Stomach smooth muscle (tissue), 2 donors: ENCODE measurements around the gene USE1.

Source experiments
- H3K27ac ChIP-seq: one replicate; pipeline ENCODE4 v1.7.0; 2013; ENCODE audit warnings: mild to moderate bottlenecking, low read length, inconsistent platforms
- H3K27me3 ChIP-seq, 2 donors: one replicate each; pipeline ENCODE4 v1.7.0; 2013; ENCODE audit warnings: low read length in 2 of 2; ENCODE audit not compliant: insufficient read depth in 2 of 2, control insufficient read depth in 1 of 2
- H3K36me3 ChIP-seq, 2 donors: one replicate each; pipeline ENCODE4 v1.7.0; 2013; ENCODE audit warnings: low read length in 2 of 2; ENCODE audit not compliant: control insufficient read depth in 2 of 2, insufficient read depth in 2 of 2
- H3K4me1 ChIP-seq: one replicate; pipeline ENCODE4 v1.7.0; 2013; ENCODE audit warnings: low read length; ENCODE audit not compliant: control insufficient read depth, insufficient read depth
- H3K4me3 ChIP-seq, 2 donors: one replicate each; pipeline ENCODE4 v1.7.0; 2013; ENCODE audit warnings: low read length in 2 of 2
- H3K9ac ChIP-seq, 2 donors: one replicate each; pipeline ENCODE4 v1.7.0; 2013; ENCODE audit warnings: low read length in 2 of 2, mild to moderate bottlenecking in 1 of 2
- H3K9me3 ChIP-seq, 2 donors: one replicate each; pipeline ENCODE4 v1.7.0; 2013; ENCODE audit warnings: low read length in 2 of 2; ENCODE audit not compliant: control insufficient read depth in 2 of 2
- donor health status: healthy.
- donor health status: Pancreatic carcinoma.

USE1 gene

GRCh38 chr19:17205237-17206140, 9.7 kb upstream of the USE1 start:
- H3K9ac ChIP-seq: no peak overlapping the region
- H3K9me3 ChIP-seq: no peaks in the 10 kb centered on the region
- H3K4me1 ChIP-seq: no peaks in the 10 kb centered on the region
- no peaks in the 10 kb centered on the region for H3K27me3 ChIP-seq
- H3K4me3 ChIP-seq: no peak overlapping the region
- no peak overlapping the region for H3K27ac ChIP-seq
- H3K36me3 ChIP-seq: peaks cover 31 to 41% of the 10 kb centered on the region in 2 donors

GRCh38 chr19:17206736-17207581, 8.2 kb upstream of the USE1 start:
- Histone ChIP-seq H3K4me3 (no peak overlapping the region), H3K9me3 (no peaks in the 10 kb centered on the region), H3K27ac (no peak overlapping the region), H3K4me1 (no peaks in the 10 kb centered on the region), H3K9ac (no peak overlapping the region), H3K36me3 (peaks cover 19 to 34% of the 10 kb centered on the region in 2 donors), H3K27me3 (no peaks in the 10 kb centered on the region)

- no peak overlapping the region for H3K4me3 ChIP-seq
- H3K27me3 ChIP-seq: no peaks in the 10 kb centered on the region
- peaks cover under 1% of the 10 kb centered on the region for H3K4me1 ChIP-seq
- no peak overlapping the region for H3K9ac ChIP-seq
- H3K36me3 ChIP-seq: peaks cover 12 to 26% of the 10 kb centered on the region in 2 donors
- H3K9me3 ChIP-seq: no peaks in the 10 kb centered on the region
- no peak overlapping the region for H3K27ac ChIP-seq
Measured at GRCh38 chr19:17209126-17210036, 5.8 kb upstream of the USE1 start.

DNA sequence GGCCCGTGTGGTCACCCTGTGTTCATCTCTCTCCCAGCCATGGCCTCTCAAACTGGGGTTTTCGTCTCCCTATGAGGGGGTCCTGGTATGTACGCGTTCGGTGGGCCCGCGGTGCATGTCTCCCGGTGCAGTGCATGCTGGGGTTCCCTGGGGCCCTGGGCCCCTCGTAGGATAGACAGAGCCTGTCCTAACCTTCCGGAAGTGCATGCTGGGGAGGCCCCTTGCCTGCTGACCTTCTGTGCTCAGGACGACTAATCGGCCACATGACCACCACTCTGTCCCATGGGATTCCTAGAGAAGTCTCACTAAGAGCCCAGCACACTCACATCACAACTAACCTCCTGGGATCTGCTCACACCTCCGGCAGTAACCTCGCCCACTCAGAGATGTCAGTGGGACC, 4.9 kb upstream of the USE1 start:
- H3K27me3 ChIP-seq: no peaks in the 10 kb centered on the region
- H3K9ac ChIP-seq: no peak overlapping the region
- H3K9me3 ChIP-seq: no peaks in the 10 kb centered on the region
- H3K4me3 ChIP-seq: no peak overlapping the region
- H3K4me1 ChIP-seq: peaks cover 5% of the 10 kb centered on the region
- H3K27ac ChIP-seq: no peak overlapping the region
- peaks cover 12 to 26% of the 10 kb centered on the region in 2 donors for H3K36me3 ChIP-seq

DNA sequence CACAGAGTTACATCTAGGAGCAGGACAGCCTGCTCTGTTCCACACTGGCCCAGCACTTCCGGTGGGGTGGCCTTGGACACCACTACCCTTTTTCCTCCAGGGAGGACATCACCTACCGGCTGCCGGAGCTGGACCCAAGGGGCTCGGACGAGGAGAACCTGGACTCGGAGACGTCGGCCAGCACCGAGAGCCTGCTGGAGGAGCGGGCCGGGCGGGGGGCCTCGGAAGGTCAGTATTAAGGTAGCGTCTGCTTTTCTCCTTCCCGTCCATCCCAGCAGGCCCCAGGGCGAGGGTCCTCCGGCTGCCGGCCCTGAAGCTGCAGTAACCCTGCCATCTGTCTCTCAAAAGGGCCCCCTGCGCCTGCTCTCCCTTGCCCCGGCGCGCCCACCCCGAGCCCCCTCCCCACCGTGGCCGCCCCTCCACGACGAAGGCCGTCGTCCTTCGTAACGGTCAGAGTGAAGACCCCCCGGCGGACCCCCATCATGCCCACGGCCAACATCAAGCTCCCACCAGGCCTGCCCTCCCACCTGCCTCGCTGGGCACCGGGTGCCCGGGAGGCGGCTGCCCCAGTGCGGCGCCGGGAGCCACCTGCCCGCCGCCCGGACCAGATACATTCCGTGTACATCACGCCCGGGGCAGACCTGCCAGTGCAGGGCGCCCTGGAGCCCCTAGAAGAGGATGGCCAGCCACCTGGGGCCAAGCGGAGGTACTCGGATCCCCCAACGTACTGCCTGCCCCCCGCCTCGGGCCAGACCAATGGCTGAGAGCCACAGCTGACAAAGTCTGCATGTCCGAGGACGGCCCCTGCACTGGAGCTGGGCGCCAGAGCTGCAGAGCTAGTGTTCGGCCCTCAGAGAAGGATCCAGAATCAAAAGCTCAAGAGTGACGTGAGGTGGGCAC, 3.4 kb upstream of the USE1 start:
- H3K36me3 ChIP-seq: peaks cover 12 to 19% of the 10 kb centered on the region in 2 donors

GRCh38 chr19:17213334-17213733, 1.8 kb upstream of the USE1 start:
- Histone ChIP-seq H3K4me1 (peaks cover 13% of the 10 kb centered on the region), H3K27ac (no peak overlapping the region), H3K9me3 (no peaks in the 10 kb centered on the region), H3K9ac (no peak overlapping the region), H3K27me3 (no peaks in the 10 kb centered on the region), H3K4me3 (no peak overlapping the region), H3K36me3 (peaks cover 18 to 23% of the 10 kb centered on the region in 2 donors)

More for the DNA sequence above, 3.4 kb upstream of the USE1 start:
- Histone ChIP-seq H3K9me3 (no peaks in the 10 kb centered on the region), H3K9ac (no peak overlapping the region), H3K27ac (no peak overlapping the region), H3K4me3 (no peak overlapping the region), H3K27me3 (no peaks in the 10 kb centered on the region), H3K4me1 (peaks cover 13% of the 10 kb centered on the region)

- Histone ChIP-seq H3K27ac (peak overlapping the region; percentile 85), H3K4me1 (peaks cover 13% of the 10 kb centered on the region), H3K36me3 (peaks cover 15 to 26% of the 10 kb centered on the region in 2 donors), H3K27me3 (no peaks in the 10 kb centered on the region), H3K4me3 (peak overlapping the region; percentile 65 to 86), H3K9me3 (no peaks in the 10 kb centered on the region), H3K9ac (peak overlapping the region; percentile 45 to 87)
Measured at GRCh38 chr19:17214508-17215126, 540 bp upstream of the USE1 start.

GRCh38 chr19:17216058-17216670, 1.0 kb downstream of the USE1 start:
- Histone ChIP-seq H3K27me3 (no peaks in the 10 kb centered on the region), H3K9me3 (no peaks in the 10 kb centered on the region), H3K27ac (peak overlapping the region; percentile 85), H3K4me3 (peak overlapping the region in 1 of 2 donors; percentile 86), H3K4me1 (peaks cover 13% of the 10 kb centered on the region), H3K36me3 (peaks cover 12 to 23% of the 10 kb centered on the region in 2 donors), H3K9ac (no peak overlapping the region)

DNA sequence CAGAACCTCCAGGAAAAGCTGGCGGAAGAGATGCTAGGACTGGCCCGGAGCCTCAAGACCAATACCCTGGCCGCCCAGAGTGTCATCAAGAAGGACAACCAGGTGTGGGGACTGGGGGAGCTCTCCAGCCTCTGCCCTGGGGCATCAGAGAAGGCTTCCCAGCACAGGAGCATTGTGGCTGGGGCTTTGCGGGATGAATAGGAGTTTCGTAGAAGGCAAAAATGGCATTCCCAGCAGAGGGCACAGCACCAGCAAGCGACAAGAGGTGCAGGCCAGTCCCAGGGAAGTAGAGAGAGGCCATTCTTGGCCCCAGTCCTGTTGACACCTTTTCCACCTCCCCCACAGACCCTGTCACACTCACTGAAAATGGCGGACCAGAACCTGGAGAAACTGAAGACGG, 4.1 kb downstream of the USE1 start:
- Histone ChIP-seq H3K27ac (no peak overlapping the region), H3K9ac (no peak overlapping the region), H3K4me3 (no peak overlapping the region), H3K27me3 (no peaks in the 10 kb centered on the region), H3K36me3 (peaks cover 9 to 17% of the 10 kb centered on the region in 2 donors), H3K4me1 (peaks cover 13% of the 10 kb centered on the region), H3K9me3 (no peaks in the 10 kb centered on the region)
